Smooth muscle cell (in vitro differentiated cells): ENCODE results near the gene DIP2A. TPM values are rescaled to one million over a fixed set of nuclear protein-coding genes. Genes with fewer than 3 reads are reported as not detected.

Experiments used
- DNase-seq: peaks from one replicate; lab custom pipeline; 2025; ENCODE audit not compliant: unreplicated experiment; lab: John Stamatoyannopoulos, UW
- H2AFZ ChIP-seq: fragments of 200-600 bp; sonication (generic); 2 replicates; pipeline ENCODE4 v1.6.0; 2016; ENCODE audit warnings: antibody characterized with exemption, low read depth, mild to moderate bottlenecking
- H3F3A ChIP-seq: fragments of 200-600 bp; sonication (generic); 2 replicates; pipeline ENCODE4 v1.6.0; 2017; ENCODE audit warnings: antibody characterized with exemption, low read depth
- H3K27ac ChIP-seq: fragments of 200-600 bp; sonication (generic); 2 replicates; pipeline ENCODE4 v1.5.1; 2016; ENCODE audit warnings: low read depth, mild to moderate bottlenecking
- H3K27me3 ChIP-seq: fragments of 200-600 bp; sonication (generic); 2 replicates; pipeline ENCODE4 v1.6.1; 2016; ENCODE audit warnings: low read depth, mild to moderate bottlenecking
- H3K36me3 ChIP-seq: fragments of 200-600 bp; sonication (generic); 2 replicates; pipeline ENCODE4 v1.5.1; 2016; ENCODE audit warnings: low read depth
- H3K4me1 ChIP-seq: fragments of 200-600 bp; sonication (generic); 2 replicates; pipeline ENCODE4 v1.5.1; 2016; ENCODE audit warnings: low read depth
- H3K4me2 ChIP-seq: fragments of 200-600 bp; sonication (generic); 2 replicates; pipeline ENCODE4 v1.6.0; 2016; ENCODE audit warnings: mild to moderate bottlenecking
- H3K4me3 ChIP-seq: fragments of 200-600 bp; sonication (generic); 2 replicates; pipeline ENCODE4 v1.5.1; 2016; ENCODE audit warnings: mild to moderate bottlenecking
- H3K79me2 ChIP-seq: fragments of 200-600 bp; sonication (generic); 2 replicates; pipeline ENCODE4 v1.6.0; 2016; ENCODE audit warnings: low read depth, mild to moderate bottlenecking
- H3K9ac ChIP-seq: fragments of 200-600 bp; sonication (generic); 2 replicates; pipeline ENCODE4 v1.6.0; 2016; ENCODE audit warnings: low read depth
- H3K9me3 ChIP-seq: fragments of 200-600 bp; sonication (generic); replicated peaks from 2 replicates; pipeline ENCODE4 v1.5.1; 2016; ENCODE audit warnings: low read depth
- H4K20me1 ChIP-seq: fragments of 200-600 bp; sonication (generic); 2 replicates; pipeline ENCODE4 v1.6.0; 2016; ENCODE audit warnings: low read depth
- WGBS: methylation state at CpG from one replicate; pipeline ENCODE4 v1.1.7; 2016; ENCODE audit warnings: low lambda C conversion rate; 5-methylcytosine and 5-hydroxymethylcytosine counted together
- polyA plus RNA-seq: library from polyadenylated mRNA; unstranded; fragments of >200 nt; fragmentation: Nextera tagmentation; extraction: Ambion mirVana; gene quantifications from 2 replicates; pipeline ENCODE4 v1.2.1, GENCODE V29; 2016
- total RNA-seq: library from RNA; depleted of rRNA; stranded (reverse); fragments of >200 nt; gene quantifications from 2 replicates; pipeline ENCODE4 v1.2.3, GENCODE V29; 2014
- TF ChIP-seq, protein P1 (sequence below): fragments of 200-600 bp; sonication (generic); IDR thresholded peaks from 2 replicates; pipeline ENCODE4 v1.5.1; 2017; ENCODE audit warnings: borderline replicate concordance, mild to moderate bottlenecking, antibody characterized with exemption; ENCODE audit not compliant: insufficient read depth, poor library complexity, severe bottlenecking

DIP2A gene
- total and polyA plus RNA-seq, 2 experiments from 2014 or later = 11.5 to 24.8 TPM

DNA sequence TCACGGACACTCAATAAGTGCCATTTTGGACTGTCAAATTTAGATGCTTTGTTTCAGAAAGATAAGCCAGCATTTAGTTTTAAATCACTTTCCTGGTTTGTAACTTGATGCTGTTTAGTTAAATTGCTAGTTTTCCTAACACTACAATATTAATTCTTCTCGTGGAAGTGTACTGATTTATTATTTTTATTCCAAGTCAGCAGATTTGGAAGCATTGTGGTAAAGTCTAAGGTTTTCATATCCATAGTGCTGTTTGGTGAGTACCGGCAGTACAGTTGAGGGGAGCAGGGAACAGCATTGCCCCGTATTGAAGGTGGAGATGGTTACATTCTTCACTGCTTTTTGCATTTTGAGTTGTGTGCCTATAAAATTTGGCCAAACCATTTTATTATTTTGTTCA lies 109.9 kb downstream of the DIP2A start:
- TF ChIP-seq, protein P1, sequence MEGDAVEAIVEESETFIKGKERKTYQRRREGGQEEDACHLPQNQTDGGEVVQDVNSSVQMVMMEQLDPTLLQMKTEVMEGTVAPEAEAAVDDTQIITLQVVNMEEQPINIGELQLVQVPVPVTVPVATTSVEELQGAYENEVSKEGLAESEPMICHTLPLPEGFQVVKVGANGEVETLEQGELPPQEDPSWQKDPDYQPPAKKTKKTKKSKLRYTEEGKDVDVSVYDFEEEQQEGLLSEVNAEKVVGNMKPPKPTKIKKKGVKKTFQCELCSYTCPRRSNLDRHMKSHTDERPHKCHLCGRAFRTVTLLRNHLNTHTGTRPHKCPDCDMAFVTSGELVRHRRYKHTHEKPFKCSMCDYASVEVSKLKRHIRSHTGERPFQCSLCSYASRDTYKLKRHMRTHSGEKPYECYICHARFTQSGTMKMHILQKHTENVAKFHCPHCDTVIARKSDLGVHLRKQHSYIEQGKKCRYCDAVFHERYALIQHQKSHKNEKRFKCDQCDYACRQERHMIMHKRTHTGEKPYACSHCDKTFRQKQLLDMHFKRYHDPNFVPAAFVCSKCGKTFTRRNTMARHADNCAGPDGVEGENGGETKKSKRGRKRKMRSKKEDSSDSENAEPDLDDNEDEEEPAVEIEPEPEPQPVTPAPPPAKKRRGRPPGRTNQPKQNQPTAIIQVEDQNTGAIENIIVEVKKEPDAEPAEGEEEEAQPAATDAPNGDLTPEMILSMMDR = no peak
- H3K27me3 ChIP-seq = no peaks in the 10 kb centered on the region
- no peaks in the 10 kb centered on the region for H3K9me3 ChIP-seq
- H3F3A ChIP-seq = no peaks in the 10 kb centered on the region
- H2AFZ ChIP-seq = no peak overlapping the region
- no peak overlapping the region for H3K27ac ChIP-seq
- no peak overlapping the region for H3K4me2 ChIP-seq
- H4K20me1 ChIP-seq = no peaks in the 10 kb centered on the region
- H3K4me1 ChIP-seq = no peaks in the 10 kb centered on the region
- H3K9ac ChIP-seq = no peak overlapping the region
- H3K79me2 ChIP-seq = no peaks in the 10 kb centered on the region
- no peak for DNase-seq
- H3K4me3 ChIP-seq = no peak overlapping the region
- WGBS = 96% methylated on average over 4 of the region's 4 CpGs
- H3K36me3 ChIP-seq = peaks cover 27% of the 10 kb centered on the region

DNA sequence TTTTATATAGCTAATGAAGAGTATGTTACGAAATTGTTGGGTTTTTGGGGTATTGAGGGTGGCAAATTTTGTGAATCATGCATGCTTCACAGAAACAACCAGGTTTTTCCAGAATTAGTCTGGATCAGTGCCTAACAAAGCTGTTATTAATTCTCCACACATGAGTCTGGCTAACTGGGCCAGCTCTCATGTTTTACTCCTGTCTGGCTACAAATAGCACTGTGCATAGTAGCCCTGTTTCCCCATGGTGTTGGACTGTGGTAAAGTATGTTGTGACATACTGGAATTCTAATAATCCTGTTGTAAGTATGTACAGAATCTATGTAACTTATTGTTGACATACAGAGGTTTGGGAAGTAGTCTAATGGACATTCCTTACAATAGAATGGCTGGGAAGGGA lies 110.4 kb downstream of the DIP2A start:
- no peak overlapping the region for H3K27ac ChIP-seq
- H3K4me3 ChIP-seq = no peak overlapping the region
- DNase-seq = no peak
- H3K36me3 ChIP-seq = peaks cover 27% of the 10 kb centered on the region
- no peaks in the 10 kb centered on the region for H3K4me1 ChIP-seq
- H4K20me1 ChIP-seq = no peaks in the 10 kb centered on the region
- H3K79me2 ChIP-seq = no peaks in the 10 kb centered on the region
- H3K9me3 ChIP-seq = no peaks in the 10 kb centered on the region
- H3K4me2 ChIP-seq = no peak overlapping the region
- no peak overlapping the region for H2AFZ ChIP-seq
- no peaks in the 10 kb centered on the region for H3K27me3 ChIP-seq
- H3K9ac ChIP-seq = no peak overlapping the region
- H3F3A ChIP-seq = no peaks in the 10 kb centered on the region
- WGBS = 100% methylated on average over 1 of the region's 1 CpG
- TF ChIP-seq, protein P1 = no peak

DNA sequence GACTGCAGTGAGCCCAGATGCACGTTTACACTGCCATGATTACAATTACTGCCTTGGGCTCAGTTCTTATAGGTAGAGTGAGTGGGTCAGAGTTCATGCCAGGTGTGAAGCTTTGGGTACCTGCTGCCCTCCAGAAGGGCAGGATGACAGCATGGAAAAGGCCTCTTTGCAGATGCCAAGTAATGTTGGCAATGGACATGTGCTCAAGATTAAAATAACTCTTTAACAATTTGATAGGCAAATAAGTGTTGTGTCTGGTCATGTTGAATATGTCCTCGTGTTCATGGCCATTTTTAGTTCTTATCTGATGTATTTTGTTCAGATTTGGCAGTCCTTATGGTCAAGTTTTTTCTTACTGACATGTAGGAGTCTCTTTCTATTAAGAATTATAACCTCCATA lies 111.4 kb downstream of the DIP2A start:
- DNase-seq = no peak
- no peaks in the 10 kb centered on the region for H3K4me1 ChIP-seq
- H3K9ac ChIP-seq = no peak overlapping the region
- TF ChIP-seq, protein P1 = no peak
- no peaks in the 10 kb centered on the region for H3K79me2 ChIP-seq
- peaks cover 27% of the 10 kb centered on the region for H3K36me3 ChIP-seq
- H3K27ac ChIP-seq = no peak overlapping the region
- no peaks in the 10 kb centered on the region for H3F3A ChIP-seq
- no peak overlapping the region for H2AFZ ChIP-seq
- WGBS = 98% methylated on average over 2 of the region's 2 CpGs
- H4K20me1 ChIP-seq = no peaks in the 10 kb centered on the region
- no peak overlapping the region for H3K4me2 ChIP-seq
- no peaks in the 10 kb centered on the region for H3K9me3 ChIP-seq
- H3K27me3 ChIP-seq = no peaks in the 10 kb centered on the region
- H3K4me3 ChIP-seq = no peak overlapping the region

DNA sequence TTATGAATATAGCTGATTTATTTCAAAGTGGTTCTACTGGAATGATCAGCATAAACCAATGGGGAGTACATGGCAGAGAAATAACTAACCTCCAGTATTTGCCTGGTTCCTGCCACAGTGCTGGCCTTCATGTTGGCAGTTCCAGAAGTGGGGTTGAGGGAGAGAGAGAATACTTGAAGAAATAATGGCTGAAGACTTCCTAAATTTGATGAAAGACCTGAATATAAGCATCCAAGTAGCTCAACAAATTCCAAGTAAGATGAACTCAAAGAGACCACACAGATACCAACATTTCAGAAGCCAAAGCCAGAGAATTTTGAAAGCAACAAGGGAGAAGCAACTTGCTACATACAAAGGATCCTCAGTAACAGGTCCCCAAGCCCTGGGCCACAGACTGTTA lies 111.9 kb downstream of the DIP2A start:
- Histone ChIP-seq H3K79me2 (no peaks in the 10 kb centered on the region), H3K27me3 (no peaks in the 10 kb centered on the region), H4K20me1 (no peaks in the 10 kb centered on the region), H3K4me3 (no peak overlapping the region), H3K36me3 (peaks cover 27% of the 10 kb centered on the region), H3K4me1 (no peaks in the 10 kb centered on the region), H2AFZ (no peak overlapping the region), H3F3A (no peaks in the 10 kb centered on the region), H3K9me3 (no peaks in the 10 kb centered on the region), H3K9ac (no peak overlapping the region), H3K27ac (no peak overlapping the region), H3K4me2 (no peak overlapping the region)
- TF ChIP-seq, protein P1 = no peak
- DNase-seq = no peak
